Caco-2 (cell line): ENCODE data around the gene MCM8. TPM values are rescaled to one million over a fixed set of nuclear protein-coding genes. Genes with fewer than 3 reads are reported as not detected.
A peak's percentile ranks its signal among the peaks of the same experiment; 100 is the strongest.

Experiments used
- BruUV-seq: library from RNA; stranded (reverse); fragments of 400-500 nt; replicated peaks from 2 replicates; lab custom pipeline; 2021; lab: Mats Ljungman, UMichigan
- CTCF ChIA-PET: fragments of 300-600 bp; sonication (Branson Sonifier 250); formaldehyde crosslinking; loops from one replicate; lab custom pipeline; 2022; ENCODE audit warnings: antibody characterized with exemption; lab: Charles Lee
- POLR2A ChIA-PET: fragments of 300-600 bp; sonication (Branson Sonifier 250); formaldehyde crosslinking; loops from one replicate; lab custom pipeline; 2022; ENCODE audit warnings: antibody characterized with exemption; lab: Charles Lee
- DNase-seq, 2 experiments: peaks; one replicate each; pipeline versions ENCODE4 v3.0.0 to v3.0.0-alpha.2; 2020 to 2022
- H3K27me3 ChIP-seq: replicated peaks from 2 replicates; pipeline ENCODE4 v1.6.0; 2011; ENCODE audit warnings: low read length; ENCODE audit not compliant: control insufficient read depth, insufficient read depth
- H3K36me3 ChIP-seq: 2 replicates; pipeline ENCODE4 v1.5.1; 2011; ENCODE audit warnings: low read length; ENCODE audit not compliant: control insufficient read depth, insufficient read depth
- H3K4me1 ChIP-seq: fragments of 250-450 bp; sonication (Bioruptor Pico); 2 replicates; pipeline ENCODE4 v1.5.1; 2020; ENCODE audit warnings: mild to moderate bottlenecking
- H3K4me3 ChIP-seq: 2 replicates; pipeline ENCODE4 v1.5.1; 2011; ENCODE audit warnings: low read depth, mild to moderate bottlenecking, control low read depth, low read length
- H3K9me3 ChIP-seq: fragments of 250-450 bp; sonication (Bioruptor Pico); 2 replicates; pipeline ENCODE4 v1.5.1; 2020; ENCODE audit warnings: mild to moderate bottlenecking, moderate library complexity
- H3K27ac Mint-ChIP-seq: one replicate; pipeline ENCODE4 v1.8.0; 2022; ENCODE audit warnings: mixed read lengths; ENCODE audit not compliant: unreplicated experiment
- H3K27me3 Mint-ChIP-seq: one replicate; pipeline ENCODE4 v1.8.0; 2022; ENCODE audit warnings: mixed read lengths; ENCODE audit not compliant: insufficient read depth, unreplicated experiment
- H3K36me3 Mint-ChIP-seq: one replicate; pipeline ENCODE4 v1.8.0; 2022; ENCODE audit warnings: mild to moderate bottlenecking, mixed read lengths; ENCODE audit not compliant: insufficient read depth, unreplicated experiment
- H3K4me1 Mint-ChIP-seq: one replicate; pipeline ENCODE4 v1.8.0; 2022; ENCODE audit warnings: low read depth, mixed read lengths; ENCODE audit not compliant: unreplicated experiment
- H3K4me3 Mint-ChIP-seq: one replicate; pipeline ENCODE4 v1.8.0; 2022; ENCODE audit warnings: mild to moderate bottlenecking, moderate library complexity, mixed read lengths; ENCODE audit not compliant: unreplicated experiment
- H3K9me3 Mint-ChIP-seq: one replicate; pipeline ENCODE4 v1.8.0; 2022; ENCODE audit warnings: mixed read lengths; ENCODE audit not compliant: unreplicated experiment
- CTCF ChIP-seq, 2 experiments: fragments of 200-600 bp in 1 of 2; IDR thresholded peaks; 1 replicate in 1 of 2; 2 replicates in 1 of 2; pipeline versions ENCODE4 v1.5.1 to v1.8.0; 2011 to 2022; ENCODE audit warnings: antibody characterized with exemption in 1 of 2, control low read depth in 1 of 2, inconsistent platforms in 1 of 2, low read depth in 1 of 2, low read length in 1 of 2, mild to moderate bottlenecking in 1 of 2, moderate library complexity in 1 of 2; ENCODE audit not compliant: insufficient read depth in 1 of 2, severe bottlenecking in 1 of 2, unreplicated experiment in 1 of 2
- intact Hi-C: fragments of 100-400 bp; cut with micrococcal nuclease; formaldehyde crosslinking; loops from one replicate; pipeline ENCODE4 v1.10.0; 2022; ENCODE audit not compliant: unreplicated experiment
- total RNA-seq: library from RNA; stranded (reverse); gene quantifications from 2 replicates; pipeline ENCODE4 v1.2.3, GENCODE V29; 2022

The MCM8 gene
- total RNA-seq, 1 experiment from 2014 or later: 38.4 TPM

DNA sequence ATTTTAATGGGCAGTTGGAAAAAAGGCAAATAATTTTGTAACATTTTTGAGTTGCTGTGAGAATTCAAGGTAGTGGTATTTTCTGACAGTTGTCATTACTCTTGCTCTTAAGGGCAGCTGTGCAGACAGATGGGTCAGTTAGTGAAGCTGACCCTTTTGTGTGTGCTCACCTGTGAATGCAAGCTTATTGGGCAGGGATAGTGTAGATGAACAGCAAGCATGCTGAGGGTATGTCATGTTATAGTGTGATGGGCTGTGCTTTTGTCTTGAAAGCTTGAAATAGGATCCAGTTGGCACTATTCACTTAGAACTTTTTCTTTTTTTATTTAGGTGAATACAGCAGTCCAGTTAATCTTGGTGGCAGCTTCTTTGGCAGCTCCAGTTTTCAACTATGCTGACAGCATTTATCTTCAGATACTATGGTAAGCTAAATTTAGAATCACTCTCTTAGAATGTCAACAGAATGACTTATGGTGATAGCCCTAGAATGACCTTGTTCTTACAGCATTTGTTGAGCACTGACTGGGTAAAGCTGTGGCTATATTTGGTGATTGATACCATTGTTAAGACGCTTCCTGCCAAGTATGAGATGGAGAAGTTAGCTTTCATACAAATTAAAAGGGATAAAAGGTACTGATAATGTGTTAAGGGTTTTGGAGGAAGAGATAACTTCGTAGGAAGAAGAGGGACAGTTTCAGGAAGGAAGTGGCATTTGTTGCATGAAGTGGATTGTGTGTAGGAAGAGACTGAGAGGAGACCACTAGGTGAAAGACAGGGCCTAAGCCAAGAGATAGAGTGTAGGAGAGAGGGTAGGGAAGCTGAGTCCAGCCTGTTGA lies 83.9 kb downstream of the MCM8 start:
- H3K4me1 Mint-ChIP-seq: peaks cover 6% of the 10 kb centered on the region
- H3K36me3 ChIP-seq: peaks cover 3% of the 10 kb centered on the region; the same call in 1 of the 2 replicates
- POLR2A ChIA-PET: no interaction called here

GRCh38 chr20:6036213-6036612 lies 85.8 kb downstream of the MCM8 start:
- H3K36me3 Mint-ChIP-seq: peaks cover 85% of the 10 kb centered on the region
- no peak overlapping the region for H3K27ac Mint-ChIP-seq
- H3K4me1 Mint-ChIP-seq: peaks cover 6% of the 10 kb centered on the region
- no peaks in the 10 kb centered on the region for H3K27me3 ChIP-seq
- H3K36me3 ChIP-seq: peaks cover 3% of the 10 kb centered on the region; the same call in 1 of the 2 replicates
- no peaks in the 10 kb centered on the region for H3K4me1 ChIP-seq
- H3K9me3 Mint-ChIP-seq: no peaks in the 10 kb centered on the region
- intact Hi-C loops: no loop called here
- ChIA-PET CTCF (interaction anchor here (1.2 kb wide), 1 partner anchor 12 kb away, joined by 3 read pairs; no protein-coding TSS in a partner anchor), POLR2A (no interaction called here)
- DNase-seq: no peak
- TF ChIP-seq CTCF (IDR thresholded peaks at IDR 0.05; ENCODE audit: insufficient read depth in 1 of 2, low read depth in 1 of 2, low read length in 1 of 2, severe bottlenecking in 1 of 2, unreplicated experiment in 1 of 2): no peak
- no peaks in the 10 kb centered on the region for H3K27me3 Mint-ChIP-seq
- BruUV-seq: no TSS peak
- H3K9me3 ChIP-seq: no peaks in the 10 kb centered on the region
- no peak overlapping the region for H3K4me3 Mint-ChIP-seq
- H3K4me3 ChIP-seq: no peak overlapping the region

More for the DNA sequence above, 83.9 kb downstream of the MCM8 start:
- H3K9me3 ChIP-seq: no peaks in the 10 kb centered on the region
- DNase-seq: no peak
- no peaks in the 10 kb centered on the region for H3K4me1 ChIP-seq
- TF ChIP-seq CTCF (IDR thresholded peaks at IDR 0.05; ENCODE audit: insufficient read depth in 1 of 2, low read depth in 1 of 2, low read length in 1 of 2, severe bottlenecking in 1 of 2, unreplicated experiment in 1 of 2): no peak
- intact Hi-C loops: no loop called here
- CTCF ChIA-PET: no interaction called here
- H3K4me3 ChIP-seq: no peak overlapping the region
- Mint-ChIP-seq H3K9me3 (no peaks in the 10 kb centered on the region), H3K27me3 (no peaks in the 10 kb centered on the region), H3K36me3 (peaks cover 77% of the 10 kb centered on the region), H3K27ac (peak overlapping the region; percentile 1), H3K4me3 (no peak overlapping the region)
- BruUV-seq: no TSS peak
- H3K27me3 ChIP-seq: no peaks in the 10 kb centered on the region

DNA sequence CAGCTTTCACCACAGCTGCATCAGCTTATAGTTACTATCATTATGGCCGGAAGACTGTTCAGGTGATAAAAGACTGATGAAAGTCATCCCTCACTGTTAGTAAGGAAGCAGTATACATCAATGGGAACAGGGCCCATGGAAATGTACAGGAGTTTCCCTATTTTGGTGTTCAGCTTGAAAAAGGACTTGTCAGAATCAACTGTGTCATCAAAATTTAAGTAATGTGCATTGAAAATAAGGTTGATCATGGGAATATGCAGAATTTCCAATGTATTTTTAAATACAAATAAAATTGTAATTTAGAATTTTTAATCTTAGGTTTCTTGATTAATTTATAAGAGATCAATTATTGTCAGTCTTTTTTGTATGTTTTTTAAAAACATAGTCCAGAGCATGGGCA lies 86.6 kb downstream of the MCM8 start:
- H3K36me3 Mint-ChIP-seq: peaks cover 90% of the 10 kb centered on the region
- intact Hi-C loops: no loop called here
- ChIA-PET POLR2A (no interaction called here), CTCF (no interaction called here)
- H3K27me3 ChIP-seq: no peaks in the 10 kb centered on the region
- H3K4me3 ChIP-seq: no peak overlapping the region
- H3K27me3 Mint-ChIP-seq: no peaks in the 10 kb centered on the region
- peaks cover 6% of the 10 kb centered on the region for H3K4me1 Mint-ChIP-seq
- no peaks in the 10 kb centered on the region for H3K4me1 ChIP-seq
- peaks cover 3% of the 10 kb centered on the region; the same call in 1 of the 2 replicates for H3K36me3 ChIP-seq
- H3K4me3 Mint-ChIP-seq: no peak overlapping the region
- BruUV-seq: no TSS peak
- TF ChIP-seq CTCF (IDR thresholded peaks at IDR 0.05; ENCODE audit: insufficient read depth in 1 of 2, low read depth in 1 of 2, low read length in 1 of 2, severe bottlenecking in 1 of 2, unreplicated experiment in 1 of 2): no peak
- no peaks in the 10 kb centered on the region for H3K9me3 ChIP-seq
- H3K9me3 Mint-ChIP-seq: no peaks in the 10 kb centered on the region
- DNase-seq: no peak
- no peak overlapping the region for H3K27ac Mint-ChIP-seq
